Fibroblast of lung (primary cell): ENCODE data around the gene TENM4. TPM values are rescaled to one million over a fixed set of nuclear protein-coding genes. Genes with fewer than 3 reads are reported as not detected.

Source experiments
- DNase-seq, 2 donors: peaks; one replicate each; pipeline versions ENCODE4 v3.0.0 to v3.0.0-alpha.2; 2010; ENCODE audit warnings: low read depth in 2 of 2
- H2AFZ ChIP-seq: 2 replicates; pipeline ENCODE4 v1.5.1; 2012; ENCODE audit warnings: low read length, control low read depth, inconsistent platforms
- H3K27ac ChIP-seq: 2 replicates; pipeline ENCODE4 v1.5.1; 2011; ENCODE audit warnings: low read length, control low read depth; ENCODE audit not compliant: insufficient read depth
- H3K27me3 ChIP-seq: 2 replicates; pipeline ENCODE4 v1.5.1; 2011; ENCODE audit warnings: mild to moderate bottlenecking, low read length; ENCODE audit not compliant: control insufficient read depth, insufficient read depth
- H3K36me3 ChIP-seq: 2 replicates; pipeline ENCODE4 v1.5.1; 2011; ENCODE audit warnings: low read length; ENCODE audit not compliant: control insufficient read depth, insufficient read depth
- H3K4me1 ChIP-seq: 2 replicates; pipeline ENCODE4 v1.5.1; 2011; ENCODE audit warnings: low read length; ENCODE audit not compliant: control insufficient read depth, insufficient read depth; ENCODE audit errors: extremely low read depth
- H3K4me2 ChIP-seq: 2 replicates; pipeline ENCODE4 v1.5.1; 2011; ENCODE audit warnings: low read length, control low read depth; ENCODE audit not compliant: insufficient read depth; ENCODE audit errors: extremely low read depth
- H3K4me3 ChIP-seq, 4 experiments: fragments of 200-600 bp in 1 of 4; sonication (generic) in 1 of 4; replicated peaks in 1 of 4; 2 replicates each; pipeline ENCODE4 v1.5.1; 2011 to 2016; ENCODE audit warnings: low read length in 4 of 4, low read depth in 3 of 4, mild to moderate bottlenecking in 3 of 4, control low read depth in 2 of 4, inconsistent platforms in 1 of 4, mixed read lengths in 1 of 4; ENCODE audit not compliant: insufficient read depth in 1 of 4; ENCODE audit errors: control extremely low read depth in 1 of 4
- H3K79me2 ChIP-seq: 2 replicates; pipeline ENCODE4 v1.5.1; 2012; ENCODE audit warnings: mild to moderate bottlenecking, low read length, inconsistent platforms; ENCODE audit not compliant: control insufficient read depth, insufficient read depth
- H3K9ac ChIP-seq: 2 replicates; pipeline ENCODE4 v1.5.1; 2011; ENCODE audit warnings: mild to moderate bottlenecking, low read length, control low read depth; ENCODE audit not compliant: insufficient read depth
- H3K9me3 ChIP-seq: 2 replicates; pipeline ENCODE4 v1.5.1; 2012; ENCODE audit warnings: low read depth, low read length; ENCODE audit not compliant: control insufficient read depth, insufficient read depth
- H4K20me1 ChIP-seq: 2 replicates; pipeline ENCODE4 v1.5.1; 2011; ENCODE audit warnings: low read length; ENCODE audit not compliant: control insufficient read depth, insufficient read depth; ENCODE audit errors: extremely low read depth
- CTCF ChIP-seq, 2 donors: IDR thresholded peaks in 1 of 2; conservative IDR thresholded peaks in 1 of 2; 1 replicate in 1 of 2; 2 replicates in 1 of 2; pipeline ENCODE4 v1.5.1; 2011 to 2012; ENCODE audit warnings: low read length in 2 of 2, control low read depth in 1 of 2, inconsistent platforms in 1 of 2, low read depth in 1 of 2, mild to moderate bottlenecking in 1 of 2
- EZH2 ChIP-seq: IDR thresholded peaks from 2 replicates; pipeline ENCODE4 v1.5.1; 2012; ENCODE audit warnings: low read length, control low read depth, mild to moderate bottlenecking; ENCODE audit errors: missing control alignments
- polyA plus RNA-seq, 2 donors: library from polyadenylated mRNA; depleted of rRNA in 1 of 2; stranded (reverse) in 1 of 2; unstranded in 1 of 2; fragments of >200 nt; gene quantifications; 2 replicates each; pipeline ENCODE4 v1.2.1, GENCODE V29; 2011 to 2012; ENCODE audit warnings: missing spikeins in 1 of 2
- total RNA-seq: library from RNA; depleted of rRNA; stranded (reverse); fragments of >200 nt; gene quantifications from 2 replicates; pipeline ENCODE4 v1.2.1, GENCODE V29; 2014

The TENM4 gene
- total and polyA plus RNA-seq, 2 donors (not counting 1 experiment from before 2014, with no cell fraction given), result 4.6 to 48.4 TPM

- no peak overlapping the region for H3K27ac ChIP-seq
- H3K36me3 ChIP-seq, result no peaks in the 10 kb centered on the region
- no peaks in the 10 kb centered on the region for H4K20me1 ChIP-seq
- no peak overlapping the region for H3K4me2 ChIP-seq
- H3K9me3 ChIP-seq, result no peaks in the 10 kb centered on the region
- DNase-seq, result peak in 1 of 2 donors; percentile 90
- no peaks in the 10 kb centered on the region for H3K27me3 ChIP-seq
- no peak overlapping the region for H2AFZ ChIP-seq
- no peaks in the 10 kb centered on the region for H3K4me1 ChIP-seq
- no peak for TF ChIP-seq EZH2
- TF ChIP-seq CTCF (conservative IDR thresholded peaks at IDR 0.05 in 1 of 2, IDR thresholded peaks at IDR 0.05 in 1 of 2; ENCODE audit: low read depth in 1 of 2, low read length in 2 of 2), result no peak
- no peaks in the 10 kb centered on the region for H3K79me2 ChIP-seq
- H3K4me3 ChIP-seq, result no peak overlapping the region
- no peak overlapping the region for H3K9ac ChIP-seq
These were observed 359.3 kb downstream of the TENM4 start for GRCh38 chr11:79081471-79082031.

GRCh38 chr11:79080551-79080950 lies 360.3 kb downstream of the TENM4 start:
- TF ChIP-seq EZH2 (no peak), CTCF (conservative IDR thresholded peaks at IDR 0.05 in 1 of 2, IDR thresholded peaks at IDR 0.05 in 1 of 2; ENCODE audit: low read depth in 1 of 2, low read length in 2 of 2) (no peak)

GRCh38 chr11:79078999-79079398 lies 361.8 kb downstream of the TENM4 start:
- Histone ChIP-seq H3K9me3 (no peaks in the 10 kb centered on the region), H3K27me3 (no peaks in the 10 kb centered on the region), H2AFZ (no peak overlapping the region), H3K4me3 (no peak overlapping the region), H3K36me3 (no peaks in the 10 kb centered on the region), H3K4me1 (no peaks in the 10 kb centered on the region), H3K27ac (no peak overlapping the region), H3K9ac (no peak overlapping the region), H3K79me2 (no peaks in the 10 kb centered on the region), H4K20me1 (no peaks in the 10 kb centered on the region), H3K4me2 (no peak overlapping the region)
- no peak for TF ChIP-seq EZH2
- no peak for TF ChIP-seq CTCF (conservative IDR thresholded peaks at IDR 0.05 in 1 of 2, IDR thresholded peaks at IDR 0.05 in 1 of 2; ENCODE audit: low read depth in 1 of 2, low read length in 2 of 2)
- no peak for DNase-seq

More at GRCh38 chr11:79080551-79080950, 360.3 kb downstream of the TENM4 start:
- Histone ChIP-seq H3K4me1 (no peaks in the 10 kb centered on the region), H3K27ac (no peak overlapping the region), H3K27me3 (no peaks in the 10 kb centered on the region), H3K4me3 (no peak overlapping the region), H2AFZ (no peak overlapping the region), H3K9me3 (no peaks in the 10 kb centered on the region), H3K36me3 (no peaks in the 10 kb centered on the region), H3K9ac (no peak overlapping the region), H3K4me2 (no peak overlapping the region), H4K20me1 (no peaks in the 10 kb centered on the region), H3K79me2 (no peaks in the 10 kb centered on the region)
- DNase-seq, result peak in 1 of 2 donors; percentile 54
